Activated T-helper 9 cell treated with anti-CD3 and anti-CD28 coated beads, Interleukin-2, amount 50 U/mL, for 16 hours (primary cell): ENCODE data around the gene WTIP.
"Not testable (repeated sequence)": the region's sequence is repeated elsewhere in the genome, so short reads cannot be mapped to it uniquely, and the experiment has no call there.

Source experiments
- DNase-seq: peaks from one replicate; pipeline ENCODE4 v3.0.0-alpha.2; 2020; ENCODE audit warnings: low read depth

WTIP gene

DNA sequence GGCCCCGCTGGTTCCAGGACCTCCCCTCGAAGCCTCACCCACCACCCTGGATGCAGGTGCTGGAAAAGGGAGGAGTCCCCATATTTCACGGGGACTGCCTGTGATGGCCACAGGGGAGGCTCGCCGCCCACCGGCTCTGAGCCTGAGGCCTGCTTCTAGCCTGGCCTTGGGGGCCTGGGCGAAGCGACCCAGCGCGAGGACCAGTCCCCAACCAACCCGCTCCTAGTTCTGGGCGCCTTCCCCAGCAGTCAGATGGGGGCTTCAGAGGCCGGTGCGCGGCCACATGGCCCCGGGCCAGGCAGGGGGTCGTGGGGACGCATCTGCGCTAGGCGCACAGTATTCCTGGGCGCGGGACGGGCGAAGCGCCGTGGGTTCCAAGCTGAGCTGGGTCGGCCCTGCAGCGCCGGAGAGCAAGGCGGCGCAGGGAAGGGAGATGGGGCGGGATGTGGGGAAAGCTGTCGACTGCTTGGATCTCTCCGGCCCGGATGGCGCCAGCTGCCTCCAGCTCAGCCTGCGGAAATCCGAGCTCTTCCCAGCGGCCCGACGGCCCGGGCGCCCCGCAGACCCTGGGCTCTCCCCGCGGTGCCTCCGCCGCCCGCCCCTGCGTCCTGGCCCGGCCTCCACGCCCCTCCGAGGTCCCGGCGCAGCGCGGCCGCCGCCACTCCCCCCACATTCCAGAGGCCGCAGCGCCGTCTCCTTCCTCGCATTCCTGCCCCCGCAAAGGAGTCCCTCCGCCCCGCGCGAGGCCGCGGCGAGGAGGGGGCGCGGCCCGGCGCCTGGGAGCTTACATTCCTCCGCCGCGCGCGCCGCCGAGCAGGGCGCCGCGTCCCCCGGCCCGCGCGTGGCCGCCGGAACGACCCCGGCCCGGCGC, at the start of gene WTIP:
Gene WTIP (plus strand): TSS at position 788 of the 871 bp plus-strand sequence. CDS start 217 bp downstream, outside the sequence.
- DNase-seq, result no peak

DNA sequence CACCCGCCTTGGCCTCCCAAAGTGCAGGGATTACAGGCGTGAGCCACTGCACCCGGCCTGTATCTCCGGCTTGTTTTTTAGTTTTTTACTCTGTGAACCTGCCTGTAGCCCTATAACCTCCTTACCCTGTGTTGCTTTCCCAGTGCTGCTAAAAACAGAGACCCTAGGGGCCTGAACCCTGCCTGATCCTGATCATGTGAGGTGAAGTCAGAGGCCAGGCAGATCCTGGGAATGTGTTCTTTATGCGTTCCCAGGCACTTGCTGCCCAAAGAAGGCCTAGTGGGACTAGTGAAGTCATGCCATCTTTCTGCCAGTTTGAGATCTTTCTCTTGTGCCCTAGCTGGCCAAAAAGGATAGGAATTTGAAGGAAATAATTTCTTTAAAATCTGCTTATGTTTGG, 48.8 kb upstream of the WTIP start:
- DNase-seq, result no peak

DNA sequence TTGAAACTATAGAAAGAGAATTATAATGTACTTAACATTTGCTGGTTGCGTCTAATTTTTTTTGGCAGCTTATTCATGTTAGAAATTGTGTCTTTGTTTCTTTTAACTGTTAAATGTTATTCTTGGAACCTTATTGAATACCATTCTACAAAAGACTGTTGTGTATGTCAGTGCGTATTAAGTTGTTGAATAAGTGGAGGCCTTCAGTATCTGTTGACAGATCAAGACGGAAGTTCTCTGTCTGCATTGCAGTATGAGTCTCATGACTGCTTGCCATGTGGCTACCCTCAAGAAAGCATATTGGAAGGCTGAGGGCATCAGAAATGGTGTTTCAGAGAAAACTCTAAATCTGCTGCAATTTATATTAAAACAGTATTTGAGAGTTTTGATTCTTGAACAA, 44.8 kb upstream of the WTIP start:
- no peak for DNase-seq

DNA sequence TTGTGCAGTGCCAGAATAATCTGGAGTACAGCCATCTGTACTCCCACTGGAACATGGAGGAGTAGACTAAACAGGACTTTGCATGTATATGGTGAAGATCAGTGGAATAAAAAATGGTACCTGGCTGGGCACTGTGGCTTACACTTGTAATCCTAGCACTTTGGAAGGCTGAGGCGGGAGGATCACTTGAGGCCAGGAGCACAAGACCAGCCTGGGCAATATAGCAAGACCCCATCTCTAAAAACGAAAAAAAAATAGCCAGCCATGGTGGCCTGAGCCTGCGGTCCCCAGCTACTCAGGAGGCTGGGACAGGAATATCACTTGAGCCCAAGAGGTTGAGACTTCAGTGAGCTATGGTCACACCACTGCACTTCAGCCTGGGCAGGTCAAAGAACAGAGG, 33.4 kb upstream of the WTIP start:
- DNase-seq, result no peak

DNA sequence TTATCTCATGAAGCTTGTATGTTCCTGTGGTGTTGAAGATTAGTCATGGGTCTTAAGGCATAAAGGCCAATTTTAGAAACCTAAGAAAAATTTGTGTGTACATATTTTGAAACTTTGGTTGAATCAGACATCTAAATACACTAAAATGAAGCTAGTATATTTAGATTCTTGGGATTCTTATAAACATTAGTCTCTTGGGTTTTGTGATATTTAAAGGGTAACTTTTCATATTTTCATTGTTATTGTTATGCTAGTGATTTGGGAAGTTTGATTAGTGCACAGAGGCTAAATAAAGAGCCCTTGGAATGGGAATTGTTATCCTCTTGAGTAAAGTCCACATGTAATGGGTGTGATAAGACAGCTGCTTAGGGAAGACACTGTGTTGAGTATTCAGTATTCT, 28.8 kb upstream of the WTIP start:
- no peak for DNase-seq

DNA sequence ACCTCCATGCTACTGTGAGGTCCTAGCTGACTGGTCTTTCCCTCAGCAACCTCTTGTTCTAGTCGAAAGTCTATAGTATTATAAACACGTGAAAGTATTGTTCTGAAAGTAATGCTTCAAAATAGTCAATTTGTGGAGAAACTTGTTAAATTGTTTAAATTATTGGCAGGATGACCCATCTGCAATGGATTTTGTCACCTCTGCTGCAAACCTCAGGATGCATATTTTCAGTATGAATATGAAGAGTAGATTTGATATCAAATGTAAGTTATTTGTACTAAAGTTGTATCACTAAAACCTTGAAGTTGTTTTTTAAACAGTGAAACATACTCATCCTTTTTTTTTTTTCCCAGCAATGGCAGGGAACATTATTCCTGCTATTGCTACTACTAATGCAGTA, 27.5 kb upstream of the WTIP start:
- no peak for DNase-seq

DNA sequence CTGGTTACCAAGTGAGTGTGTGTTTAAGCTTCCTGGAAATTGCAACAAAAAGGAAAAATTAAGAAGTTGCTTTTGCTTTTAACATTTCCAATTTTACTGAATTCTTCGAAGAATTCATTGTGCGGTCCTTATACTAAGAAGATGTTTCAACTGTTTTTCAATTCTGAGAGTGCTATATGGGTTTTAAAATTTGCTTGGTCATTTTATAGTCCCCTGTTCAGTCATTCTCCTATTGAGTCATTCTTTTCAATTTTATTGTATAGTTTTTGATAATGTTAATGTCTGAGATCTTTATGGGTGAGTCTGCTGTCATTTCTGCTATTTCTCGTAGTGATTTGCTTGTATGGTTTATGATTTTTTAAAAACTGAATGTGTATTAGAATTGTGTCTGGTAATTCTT, 26.9 kb upstream of the WTIP start:
- DNase-seq, result no peak

DNA sequence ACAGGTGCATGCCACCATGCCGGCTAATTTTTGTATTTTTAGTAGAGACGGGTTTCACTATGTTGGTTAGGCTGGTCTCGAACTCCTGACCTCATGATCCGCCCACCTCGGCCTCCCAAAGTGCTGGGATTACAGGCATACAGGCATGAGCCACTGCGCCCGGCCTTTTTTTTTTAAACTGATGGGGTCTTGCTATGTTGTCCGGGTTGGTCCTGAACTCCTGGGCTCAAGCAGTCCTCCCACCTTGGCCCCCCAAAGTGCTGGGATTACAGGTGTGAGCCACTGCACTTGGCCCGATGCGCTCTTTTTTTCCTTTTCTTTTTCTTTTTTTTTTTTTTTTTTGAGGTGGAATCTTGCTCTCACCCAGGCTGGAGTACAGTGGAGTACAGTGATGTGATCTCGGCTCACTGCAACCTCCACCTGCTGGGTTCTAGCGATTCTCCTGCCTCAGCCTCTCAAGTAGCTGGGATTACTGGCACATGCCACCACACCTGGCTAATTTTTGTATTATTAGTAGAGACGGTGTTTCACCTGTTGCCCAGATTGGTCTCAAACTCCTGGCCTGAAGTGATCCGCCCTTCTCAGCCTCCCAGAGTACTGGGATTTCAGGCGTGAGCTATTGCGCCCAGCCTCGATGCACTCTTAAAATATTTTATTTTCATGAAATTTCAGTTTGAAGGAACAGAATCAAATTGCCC, 25.6 kb upstream of the WTIP start:
- not testable (repeated sequence) for DNase-seq

DNA sequence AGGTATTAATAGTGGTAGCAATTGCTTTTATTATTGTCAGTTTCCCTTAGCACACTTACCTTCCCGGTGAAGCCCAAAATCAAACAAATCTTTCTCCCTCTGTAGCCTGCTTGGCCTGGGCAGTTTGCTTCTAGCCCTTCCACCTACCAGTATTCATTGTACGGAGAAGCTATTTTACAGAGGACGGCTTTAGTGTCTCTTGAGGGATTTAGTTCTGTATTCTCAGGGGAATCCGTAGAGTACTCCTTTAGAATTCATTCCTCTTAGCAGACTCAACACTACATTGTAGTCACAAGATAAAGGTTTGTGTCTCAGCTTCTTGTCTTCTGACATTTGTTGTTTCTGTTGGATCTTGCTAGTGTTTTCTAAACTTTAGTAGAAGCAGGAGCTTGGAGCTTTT, 24.1 kb upstream of the WTIP start:
- no peak for DNase-seq

DNA sequence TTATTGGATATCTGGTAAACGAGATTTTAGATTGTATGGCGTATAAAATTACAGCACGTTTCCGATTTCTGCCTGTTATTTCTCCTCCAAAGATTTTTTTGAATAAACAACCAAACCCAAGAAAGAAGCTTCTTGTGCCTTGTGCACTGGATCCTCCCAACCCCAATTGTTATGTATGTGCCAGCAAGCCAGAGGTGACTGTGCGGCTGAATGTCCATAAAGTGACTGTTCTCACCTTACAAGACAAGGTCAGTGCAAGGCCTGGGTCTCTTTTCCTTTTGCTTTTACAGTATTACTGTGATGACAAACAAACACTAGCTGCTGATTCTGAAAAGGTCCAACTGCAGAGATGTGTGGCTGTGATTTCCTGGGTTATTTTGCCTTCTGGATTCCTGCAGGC, 22.9 kb upstream of the WTIP start:
- DNase-seq, result no peak

DNA sequence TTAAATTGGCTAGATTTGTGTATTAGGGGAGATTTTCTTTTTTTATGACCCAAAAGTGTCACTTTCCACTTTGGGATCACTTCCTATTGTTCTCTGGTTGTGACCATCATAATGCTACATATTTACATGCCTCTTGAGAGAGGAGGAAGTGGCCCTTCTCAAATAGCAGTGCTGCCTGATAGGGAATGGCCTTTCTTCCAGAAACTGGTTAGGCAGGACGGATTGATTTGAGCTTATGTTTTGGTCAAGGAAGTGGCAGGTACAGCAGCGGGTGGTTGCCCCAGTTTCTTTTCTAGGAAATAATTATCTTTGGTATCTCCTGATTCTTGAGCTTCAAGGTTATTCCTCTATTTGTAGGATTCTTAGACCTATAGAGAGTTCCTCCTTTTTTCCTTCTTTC, 21.9 kb upstream of the WTIP start:
- no peak for DNase-seq

DNA sequence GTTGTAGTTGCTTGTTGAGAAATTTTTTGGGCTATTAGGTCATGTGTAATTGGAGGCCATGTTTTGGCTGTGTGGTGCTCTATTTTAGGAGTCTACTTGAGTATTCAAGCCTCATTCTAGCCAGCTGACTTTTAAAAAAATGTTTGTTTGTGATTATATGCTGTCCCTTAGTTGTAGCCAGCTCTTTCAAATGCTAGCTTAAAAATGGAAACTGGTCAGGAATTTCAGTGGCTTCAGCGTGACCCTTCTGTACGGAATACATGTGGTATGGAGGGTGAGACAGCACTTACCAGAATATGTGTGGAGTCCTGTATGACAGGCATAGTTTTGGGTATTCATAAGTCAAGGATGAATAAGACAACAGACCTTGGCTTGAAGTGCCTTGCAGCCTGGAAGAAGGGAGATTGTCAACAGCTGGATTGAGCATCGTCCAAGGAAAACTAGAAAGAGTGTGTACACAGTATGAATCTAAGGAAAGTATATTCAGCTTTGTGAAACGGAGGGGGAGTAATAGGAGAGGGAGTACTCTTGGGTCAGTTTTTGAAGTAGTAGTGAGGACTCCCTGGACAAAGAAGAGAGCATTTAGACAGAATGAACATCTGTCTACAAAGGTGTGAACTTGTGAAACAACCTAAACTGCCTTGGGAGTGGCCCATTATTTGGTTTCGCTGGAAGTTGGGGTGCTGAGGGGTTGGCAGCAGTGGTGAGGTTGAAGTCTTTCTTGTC, 20.0 kb upstream of the WTIP start:
- no peak for DNase-seq

DNA sequence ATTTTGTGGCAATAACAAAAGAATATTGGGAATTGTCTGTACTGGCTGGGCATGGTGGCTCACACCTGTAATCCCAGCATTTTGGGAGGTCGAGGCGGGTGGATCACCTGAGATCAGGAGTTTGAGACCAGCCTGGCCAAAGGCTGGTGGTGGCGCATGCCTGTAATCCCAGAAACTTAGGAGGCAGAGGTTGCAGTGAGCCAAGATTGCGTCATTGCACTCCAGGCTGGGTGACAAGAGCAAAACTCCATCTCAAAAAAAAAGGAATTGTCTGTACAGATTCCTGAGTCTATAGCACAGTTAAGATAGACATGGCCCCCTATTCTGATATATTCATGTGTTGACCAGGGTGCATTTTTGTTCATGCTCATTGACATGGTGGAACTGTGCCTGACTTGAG, 16.8 kb upstream of the WTIP start:
- DNase-seq, result not testable (repeated sequence)

DNA sequence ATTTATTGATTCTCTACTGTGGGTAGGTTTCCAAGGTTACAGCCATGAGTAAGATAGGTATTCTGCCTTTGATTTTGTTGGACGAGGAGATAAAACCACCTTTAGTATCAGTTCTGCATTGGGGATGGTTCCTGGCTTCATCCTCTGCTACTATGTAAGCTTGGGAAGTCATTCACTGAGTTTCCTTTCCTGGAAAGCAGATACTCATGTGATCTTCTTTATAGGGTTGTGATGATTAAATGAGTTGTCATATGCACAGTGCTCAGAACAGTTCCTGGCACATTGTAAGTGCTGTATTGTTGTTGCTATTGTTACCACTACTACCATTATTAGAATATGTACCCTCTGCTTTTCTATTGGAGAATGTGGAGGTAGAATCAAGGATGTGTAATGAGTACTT, 13.1 kb upstream of the WTIP start:
- no peak for DNase-seq

DNA sequence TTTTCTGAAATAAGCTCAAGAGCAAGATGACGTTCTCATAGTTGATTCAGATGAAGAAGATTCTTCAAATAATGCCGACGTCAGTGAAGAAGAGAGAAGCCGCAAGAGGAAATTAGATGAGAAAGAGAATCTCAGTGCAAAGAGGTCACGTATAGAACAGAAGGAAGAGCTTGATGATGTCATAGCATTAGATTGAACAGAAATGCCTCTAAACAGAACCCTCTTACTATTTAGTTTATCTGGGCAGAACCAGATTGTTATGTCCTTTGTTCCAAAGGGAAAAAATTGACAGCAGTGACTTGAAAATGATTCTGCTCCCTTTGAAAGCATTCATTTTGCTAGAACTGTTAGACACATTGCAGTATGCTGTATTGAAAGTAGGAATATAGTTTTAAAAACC, 12.5 kb upstream of the WTIP start:
- DNase-seq, result not testable (repeated sequence)

DNA sequence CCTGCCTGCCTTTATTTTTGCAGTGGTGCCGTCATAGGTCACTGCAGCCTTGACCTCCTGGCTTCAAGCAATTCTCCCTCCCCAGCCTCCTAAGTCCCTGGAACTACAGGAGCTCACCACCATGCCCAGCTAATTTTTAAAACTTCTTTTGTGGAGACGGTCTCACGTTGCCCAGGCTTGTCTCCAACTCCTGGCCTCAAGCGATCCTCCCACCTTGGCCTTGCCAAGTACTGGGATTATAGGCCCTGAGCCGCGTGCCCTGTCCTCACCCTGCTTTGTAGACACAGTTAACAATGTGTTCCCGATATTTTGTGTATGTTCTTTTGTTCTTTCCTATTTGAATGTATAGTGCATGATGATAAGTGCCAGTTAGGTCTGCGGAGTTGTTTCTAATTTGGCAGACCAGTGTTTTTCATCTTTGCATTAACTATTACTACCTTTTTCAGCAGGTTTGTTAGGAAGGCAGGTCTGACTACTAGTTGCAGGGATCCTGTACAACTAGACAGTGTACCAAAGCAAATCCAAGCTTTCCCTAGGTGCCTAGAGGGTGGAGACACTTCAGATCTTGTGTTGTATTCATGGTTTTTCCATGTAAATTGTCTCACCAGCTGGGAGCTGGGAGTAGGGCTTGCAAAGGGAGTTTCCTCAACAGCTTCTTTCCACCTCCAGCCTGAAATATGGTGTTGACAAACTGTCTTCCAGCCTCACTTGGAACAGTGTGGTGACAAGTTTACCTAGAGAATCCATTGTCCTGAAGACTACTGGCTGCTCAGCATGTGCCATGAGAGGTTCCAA, 9.5 kb upstream of the WTIP start:
- DNase-seq, result no peak

DNA sequence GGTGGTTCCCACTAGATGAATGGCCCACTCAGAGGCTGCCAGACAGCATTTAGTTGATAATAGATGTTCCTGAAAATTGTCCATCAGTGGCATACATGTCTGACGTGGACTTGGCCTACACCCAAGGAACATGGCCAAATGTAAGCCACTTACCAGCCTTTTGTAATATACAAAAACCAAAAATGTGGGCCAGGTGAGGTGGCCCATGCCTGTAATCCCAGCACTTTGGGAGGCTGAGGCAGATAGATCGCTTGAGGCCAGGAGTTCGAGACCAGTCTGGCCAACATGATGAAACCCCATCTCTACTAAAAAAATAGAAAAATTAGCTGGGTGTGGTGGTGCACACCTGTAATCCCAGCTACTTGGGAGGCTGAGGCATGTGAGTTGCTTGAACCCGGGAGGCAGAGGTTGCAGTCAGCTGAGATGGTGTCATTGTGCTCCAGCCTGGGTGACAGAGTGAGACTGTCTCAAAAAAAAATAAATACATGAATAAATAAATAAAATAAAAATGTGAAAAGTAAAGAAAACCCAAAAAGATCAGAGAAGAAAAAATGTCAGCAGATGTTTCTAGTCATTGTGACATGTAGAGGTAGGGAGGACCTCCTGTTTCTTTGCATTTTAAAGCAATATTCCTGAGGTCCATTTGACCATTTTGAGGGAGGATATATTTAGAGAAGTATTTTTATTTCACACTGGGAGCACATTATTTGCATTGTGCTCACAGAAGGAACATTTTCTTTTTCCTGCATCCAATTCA, 7.1 kb upstream of the WTIP start:
- no peak for DNase-seq

DNA sequence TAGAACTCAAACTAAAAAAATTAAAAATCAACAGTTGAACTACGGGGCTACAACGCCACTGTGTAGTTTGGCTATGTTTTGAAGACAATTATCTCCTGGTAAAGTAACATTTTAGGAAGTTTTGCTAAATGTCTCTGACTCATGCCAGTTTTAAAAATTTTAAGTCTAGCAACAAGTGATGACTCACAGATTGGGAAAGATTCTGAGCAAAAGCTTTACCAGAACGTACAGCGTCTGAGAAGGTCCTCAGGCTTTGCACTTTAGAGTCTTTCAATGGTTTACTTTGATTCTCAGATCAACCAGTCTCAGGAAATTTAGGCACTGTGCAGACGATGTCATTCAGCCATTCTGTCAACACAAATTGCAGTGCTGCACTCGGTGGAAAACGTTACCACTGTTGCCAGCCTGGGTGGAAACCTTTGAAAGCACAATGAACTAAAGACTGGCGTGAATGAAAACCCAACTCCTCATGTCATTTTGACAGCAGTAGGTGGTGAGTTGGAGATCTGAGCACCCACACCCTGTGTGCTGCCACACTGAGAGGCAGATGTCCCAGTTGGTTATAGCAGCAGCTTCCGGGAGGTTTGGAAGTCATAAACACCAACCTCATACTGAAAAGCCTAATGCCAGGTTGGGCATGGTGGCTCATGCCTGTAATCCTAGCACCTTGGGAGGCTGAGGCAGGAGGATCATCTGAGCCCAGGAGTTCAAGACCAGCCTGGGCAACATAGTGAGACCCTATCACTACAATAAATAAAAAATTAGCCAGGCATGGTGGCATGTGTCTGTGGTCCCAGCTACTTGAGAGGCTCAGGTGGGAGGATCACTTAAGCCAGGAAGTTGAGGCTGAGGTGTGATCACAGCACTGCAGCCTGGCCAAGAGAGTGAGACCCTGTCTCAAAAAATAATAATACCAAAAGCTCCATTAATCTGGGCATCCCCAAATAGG, 6.3 kb upstream of the WTIP start:
- DNase-seq, result no peak

DNA sequence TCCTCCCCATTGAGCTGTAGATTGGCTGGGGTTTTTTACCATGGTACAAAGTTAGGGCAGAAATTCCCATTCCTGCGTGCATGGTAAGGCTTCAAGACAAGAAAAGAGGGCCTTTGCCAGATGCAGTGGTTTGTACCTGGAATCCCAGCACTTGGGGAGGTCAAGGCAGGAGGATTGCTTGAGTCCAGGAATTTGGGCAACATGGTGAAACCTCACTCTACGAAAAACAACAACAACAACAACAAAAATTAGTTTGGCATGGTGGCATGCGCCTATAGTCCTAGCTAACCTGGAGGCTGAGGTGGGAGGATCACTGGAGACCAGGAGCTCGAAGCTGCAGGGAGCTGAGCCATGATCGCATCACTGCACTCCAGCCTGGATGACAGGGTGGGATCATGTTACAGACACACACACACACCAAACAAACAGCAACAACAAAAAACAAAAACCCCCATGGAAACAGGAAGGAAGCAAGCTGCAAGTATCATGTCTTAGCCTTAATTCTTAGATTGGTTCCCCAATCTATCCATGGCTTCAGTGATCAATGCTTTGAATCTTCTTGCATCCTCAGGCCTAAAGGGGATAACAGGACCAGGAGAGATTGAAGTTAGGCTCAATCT, 5.5 kb upstream of the WTIP start:
- no peak for DNase-seq

DNA sequence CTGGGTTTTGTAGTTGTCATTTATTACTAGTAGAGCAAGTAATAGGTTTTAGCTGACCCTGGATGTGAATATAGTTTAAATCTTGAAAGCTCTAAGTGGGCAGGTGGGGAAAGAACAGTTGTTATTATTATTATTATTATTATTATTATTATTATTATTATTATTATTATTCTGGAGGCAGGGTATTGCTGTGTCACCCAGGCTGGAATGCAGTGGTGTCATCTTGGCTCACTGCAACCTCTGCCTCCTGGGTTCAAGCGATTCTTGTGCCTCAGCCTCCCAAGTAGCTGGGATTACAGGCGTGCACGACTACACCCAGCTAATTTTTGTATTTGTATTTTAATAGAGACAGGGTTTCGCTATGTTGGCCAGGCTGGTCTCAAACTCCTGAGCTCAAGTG, 3.1 kb upstream of the WTIP start:
- not testable (repeated sequence) for DNase-seq
